A204.1 (cell line): ENCODE data around the gene KDM1A.

Source experiments
- FAIRE-seq: peaks from 2 replicates; lab custom pipeline; 2012; peaks lifted over from hg19 to GRCh38; lab: Jason Lieb, UNC

Gene KDM1A

DNA sequence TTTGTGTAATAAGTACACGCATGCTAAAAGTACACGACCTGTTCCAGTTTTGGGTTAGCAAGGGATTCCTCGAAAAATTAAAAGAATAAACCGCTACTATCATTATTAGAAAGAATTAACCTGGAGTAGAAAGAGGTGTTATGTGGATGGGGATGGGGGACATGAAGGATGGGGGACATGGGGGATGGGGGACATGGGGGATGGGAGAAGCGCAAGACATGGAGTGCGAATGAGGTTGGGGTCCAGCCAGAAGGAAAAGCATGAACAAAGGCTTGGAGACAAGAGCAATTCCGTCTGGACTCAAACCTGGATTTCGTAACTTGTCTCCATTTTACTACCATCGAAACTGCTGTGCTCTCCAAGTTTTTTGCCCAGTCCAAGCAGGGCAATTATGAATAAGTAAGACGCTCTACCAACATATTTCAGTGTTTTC is 591 bp upstream of the KDM1A start:
- FAIRE-seq, result no peak

DNA sequence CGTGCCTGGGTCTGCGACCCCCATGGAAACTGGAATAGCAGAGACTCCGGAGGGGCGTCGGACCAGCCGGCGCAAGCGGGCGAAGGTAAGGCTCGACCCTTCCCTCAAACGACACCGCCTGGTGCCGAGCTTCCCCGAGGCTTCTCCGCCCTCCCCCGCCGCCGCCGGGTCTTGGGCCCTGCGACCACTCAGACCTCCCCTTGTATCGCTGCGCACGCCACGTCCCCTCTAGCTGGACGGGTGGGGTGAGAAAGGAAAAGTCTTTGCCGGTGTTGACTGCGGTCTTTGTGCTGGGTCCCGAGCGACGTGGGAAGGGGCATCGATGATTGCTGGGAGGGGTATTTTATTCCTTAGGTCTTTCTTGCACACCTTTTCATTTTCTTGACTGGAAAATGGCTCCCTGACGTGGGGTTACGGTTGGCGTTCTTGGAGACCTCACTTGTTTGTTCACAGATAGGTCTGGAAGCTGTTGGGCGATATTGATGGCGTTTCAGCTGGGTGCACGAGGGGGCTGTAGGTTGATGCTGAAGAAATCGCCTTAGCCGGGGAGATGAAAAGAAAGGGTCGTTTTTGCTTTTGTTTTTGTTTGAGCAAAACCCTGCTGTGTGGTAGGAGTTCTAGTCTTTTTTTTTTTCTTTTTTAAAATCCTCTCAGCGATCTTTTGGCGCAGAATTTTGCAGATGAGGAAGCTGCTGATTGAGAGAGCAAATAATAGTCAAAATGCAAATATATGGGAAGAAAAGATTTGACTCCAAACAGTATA is 776 bp downstream of the KDM1A start:
- no peak for FAIRE-seq

DNA sequence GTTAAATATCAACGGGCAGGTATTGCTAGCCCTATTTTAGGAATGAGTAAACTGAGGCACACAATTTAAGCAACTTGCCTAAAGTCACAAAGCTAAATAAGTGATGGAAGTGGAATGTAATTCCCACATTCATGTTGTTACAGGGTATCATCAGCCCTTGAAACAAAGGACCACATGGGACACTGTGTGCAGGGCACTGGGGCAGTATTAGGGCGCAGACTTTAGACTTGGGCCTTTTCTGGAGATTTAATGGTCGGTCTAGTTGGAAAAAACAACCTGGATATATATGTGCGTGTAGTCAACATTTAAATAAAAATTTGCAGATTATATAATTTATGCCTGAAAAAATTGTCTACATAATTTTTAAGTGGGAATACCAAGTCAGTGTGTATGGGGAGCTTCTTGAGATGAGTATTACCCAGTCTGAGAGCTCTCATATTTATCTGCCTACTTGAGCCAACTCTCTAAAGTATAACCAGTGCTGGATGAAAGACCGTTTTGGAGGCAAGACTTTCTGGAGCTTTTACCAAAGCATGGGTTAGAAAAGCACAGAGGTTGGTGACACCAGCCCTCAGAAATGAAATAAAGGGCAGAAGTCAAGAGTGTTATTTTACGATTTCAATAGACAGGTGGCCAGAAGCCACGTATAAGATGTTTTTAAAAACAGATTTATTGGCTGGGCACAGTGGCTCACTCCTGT is 1.6 kb downstream of the KDM1A start:
- no peak for FAIRE-seq

DNA sequence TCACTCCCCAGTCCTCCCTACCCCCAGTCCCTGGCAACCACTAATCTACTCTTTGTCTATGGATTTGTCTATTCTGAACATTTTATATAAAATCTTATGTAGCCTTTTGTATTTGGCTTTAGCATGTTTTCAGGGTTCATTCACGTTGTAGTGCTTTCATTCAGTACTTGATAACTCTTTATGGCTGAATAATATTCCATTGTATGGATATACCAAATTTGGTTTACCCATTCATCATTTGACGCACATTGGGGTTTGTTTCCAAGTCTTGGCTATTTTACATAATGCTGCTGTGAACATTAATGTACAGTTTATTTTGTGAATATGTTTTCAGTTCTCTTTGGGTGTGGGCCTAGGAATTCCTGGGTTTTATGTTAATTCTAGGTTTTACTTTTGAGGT is 2.6 kb downstream of the KDM1A start:
- FAIRE-seq, result no peak

DNA sequence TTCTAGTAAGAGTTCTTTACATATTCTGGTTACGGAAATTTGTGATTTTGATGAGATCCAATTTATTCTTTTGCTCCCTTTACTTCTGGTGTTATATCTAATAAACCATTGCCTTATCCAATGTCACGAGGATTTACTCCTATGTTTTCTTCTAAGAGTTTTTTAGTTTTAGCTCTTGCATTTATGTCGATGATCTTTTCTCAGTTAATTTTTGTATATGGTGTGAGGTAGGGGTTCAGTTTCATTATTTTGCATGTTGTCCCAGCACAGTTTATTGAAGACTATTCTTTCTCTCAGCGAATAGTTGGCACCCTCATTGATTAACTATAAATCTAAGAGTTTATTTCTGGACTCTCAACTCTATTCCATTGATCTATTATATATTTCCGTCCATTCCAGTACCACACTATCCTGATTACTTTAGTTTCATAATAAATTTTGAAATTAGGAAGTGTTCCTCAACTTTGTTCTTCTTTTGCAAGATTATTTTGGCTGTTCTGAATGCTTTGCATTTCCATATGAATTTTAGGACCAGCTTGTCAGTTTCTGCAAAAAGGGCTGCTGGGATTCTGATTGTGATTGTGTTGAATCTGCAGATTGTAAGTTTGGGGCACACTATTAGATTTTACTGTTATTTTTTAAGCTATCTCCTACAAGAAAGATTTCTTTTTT is 4.0 kb downstream of the KDM1A start:
- no peak for FAIRE-seq

DNA sequence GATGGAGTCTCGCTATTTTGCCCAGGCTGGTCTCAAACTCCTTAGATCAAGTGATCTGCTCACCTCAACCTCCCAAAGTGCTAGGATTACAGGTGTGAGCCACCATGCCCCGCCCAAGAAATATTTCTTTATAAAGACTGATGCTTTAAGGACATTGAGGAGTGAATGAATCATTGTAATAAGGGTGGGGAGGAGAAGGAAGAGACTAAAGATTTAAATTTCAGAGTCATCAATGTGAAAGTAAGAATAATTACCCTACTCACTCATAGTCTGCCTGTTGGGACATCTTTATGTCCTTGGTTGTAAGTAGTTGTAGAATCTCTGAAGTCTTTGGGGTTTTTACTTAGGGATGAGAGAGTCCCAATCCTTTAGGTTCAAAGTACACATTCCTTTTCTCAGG is 7.3 kb downstream of the KDM1A start:
- no peak for FAIRE-seq

- no peak for FAIRE-seq
These were observed 8.2 kb downstream of the KDM1A start for GRCh38 chr1:23027352-23027907.

DNA sequence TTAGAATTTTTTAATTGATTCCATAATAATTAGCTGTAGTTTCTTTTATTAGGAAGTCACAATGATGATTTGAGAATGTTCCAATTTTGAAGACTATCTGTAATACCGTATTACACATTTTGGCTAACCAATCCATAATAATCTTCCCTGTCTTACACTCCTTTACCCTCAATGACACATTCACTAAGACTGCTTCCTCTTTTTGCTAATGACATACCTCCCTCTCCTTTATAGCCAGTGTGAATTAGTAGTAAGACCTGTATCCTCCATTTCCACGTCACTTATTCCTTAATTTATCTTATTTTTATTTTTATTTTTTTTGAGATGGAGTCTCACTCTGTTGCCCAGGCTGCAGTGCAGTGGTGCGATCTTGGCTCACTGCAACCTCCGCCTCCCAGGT is 10.1 kb downstream of the KDM1A start:
- no peak for FAIRE-seq

DNA sequence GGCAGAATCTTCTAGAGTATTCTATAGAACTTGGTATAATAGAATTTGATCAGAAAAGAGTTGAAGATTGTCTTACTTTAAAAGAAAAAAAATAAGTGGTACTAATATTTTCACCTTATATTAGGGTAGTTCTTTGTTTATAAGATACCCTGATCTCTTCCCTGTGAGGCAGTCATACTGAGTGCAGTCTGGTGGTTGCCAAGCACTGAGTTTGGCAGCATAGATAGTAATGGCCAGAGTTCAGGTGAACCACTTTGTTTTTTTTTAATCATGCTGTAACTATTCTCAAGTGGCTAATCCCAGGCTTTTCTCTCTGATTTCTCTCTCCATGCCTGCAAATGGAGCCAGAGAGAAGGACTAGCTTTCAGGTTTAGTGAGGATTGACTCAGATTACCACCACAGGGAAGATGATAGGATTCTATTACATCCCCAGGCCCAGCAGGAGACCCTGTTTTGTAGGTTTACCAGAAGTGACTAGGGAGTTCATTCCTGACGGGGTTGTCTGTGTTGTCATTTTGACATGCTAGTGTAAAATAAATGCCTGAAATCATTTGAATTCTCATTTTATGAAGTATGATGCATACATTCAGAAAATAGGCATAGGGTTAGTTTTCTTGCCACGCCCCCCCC is 16.7 kb downstream of the KDM1A start:
- FAIRE-seq, result no peak

DNA sequence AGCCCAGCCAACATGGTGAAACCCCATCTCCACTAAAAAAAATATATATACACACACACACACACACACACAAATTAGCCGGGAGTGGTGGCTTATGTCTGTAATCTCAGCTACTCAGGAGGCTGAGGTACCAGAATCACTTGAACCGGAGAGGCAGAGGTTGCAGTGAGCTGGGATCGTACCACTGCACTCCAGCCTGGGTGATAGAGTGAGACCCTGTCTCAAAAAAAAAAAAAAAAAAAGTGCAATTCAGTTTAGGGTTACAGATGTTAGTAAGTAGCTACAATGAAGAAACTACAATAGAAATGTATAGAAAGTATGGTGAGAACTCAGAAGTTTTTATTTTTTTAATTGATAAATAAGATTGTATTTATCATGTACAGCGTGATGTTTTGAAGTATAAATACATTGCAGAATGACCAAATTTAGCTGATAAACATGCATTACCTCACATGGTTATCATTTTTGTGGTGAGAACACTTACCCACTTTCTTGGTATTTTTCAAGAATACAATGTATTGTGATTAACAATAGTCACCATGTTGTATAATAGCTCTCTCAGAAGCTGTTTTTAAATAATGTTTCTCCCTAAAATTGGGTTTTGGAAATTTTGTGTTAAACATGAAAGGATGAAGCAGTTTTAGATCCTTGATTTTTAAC is 17.9 kb downstream of the KDM1A start:
- no peak for FAIRE-seq

DNA sequence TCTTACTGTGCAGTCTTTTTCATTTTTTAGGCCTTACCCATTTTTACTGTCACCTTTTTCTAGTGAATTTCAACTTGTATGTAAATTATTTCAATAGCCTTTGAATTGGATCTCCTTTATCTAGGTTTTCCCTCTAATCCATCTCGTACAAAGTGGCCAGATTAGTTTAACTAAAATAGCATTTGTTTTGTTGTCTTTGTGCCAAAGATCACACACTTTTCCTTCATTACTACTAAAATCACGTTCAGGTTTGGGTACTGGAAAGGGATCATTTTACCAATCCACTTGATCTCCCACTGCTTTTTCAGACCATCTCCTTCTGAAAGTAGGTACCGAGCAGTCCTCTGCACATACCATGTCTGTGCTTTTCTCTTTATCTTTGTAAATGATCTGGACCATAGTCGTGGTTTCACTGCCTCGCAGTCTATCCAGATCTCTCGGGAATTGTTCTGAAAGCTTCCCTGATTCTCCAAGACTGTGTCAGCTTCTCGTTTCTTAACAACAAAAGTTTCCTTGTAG is 20.1 kb downstream of the KDM1A start:
- FAIRE-seq, result no peak

DNA sequence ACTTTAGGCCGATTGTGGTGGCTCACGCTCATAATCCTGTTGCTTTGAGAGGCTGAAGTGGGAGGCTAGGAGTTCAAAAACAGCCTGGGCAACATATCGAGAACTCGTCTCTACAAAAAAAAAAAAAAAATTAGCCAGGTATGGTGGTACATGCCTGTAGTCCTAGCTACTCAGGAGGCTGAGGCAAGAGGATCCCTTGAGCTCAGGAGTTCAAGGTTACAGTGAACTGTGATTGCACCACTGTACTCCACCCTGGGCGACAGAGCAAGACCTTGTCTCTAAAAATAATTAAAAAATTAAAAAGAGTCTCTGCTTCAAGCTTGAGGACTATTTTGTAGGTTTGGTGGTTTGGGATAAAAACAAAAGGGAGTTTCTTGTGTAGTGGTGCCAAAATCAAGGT is 21.2 kb downstream of the KDM1A start:
- FAIRE-seq, result no peak

DNA sequence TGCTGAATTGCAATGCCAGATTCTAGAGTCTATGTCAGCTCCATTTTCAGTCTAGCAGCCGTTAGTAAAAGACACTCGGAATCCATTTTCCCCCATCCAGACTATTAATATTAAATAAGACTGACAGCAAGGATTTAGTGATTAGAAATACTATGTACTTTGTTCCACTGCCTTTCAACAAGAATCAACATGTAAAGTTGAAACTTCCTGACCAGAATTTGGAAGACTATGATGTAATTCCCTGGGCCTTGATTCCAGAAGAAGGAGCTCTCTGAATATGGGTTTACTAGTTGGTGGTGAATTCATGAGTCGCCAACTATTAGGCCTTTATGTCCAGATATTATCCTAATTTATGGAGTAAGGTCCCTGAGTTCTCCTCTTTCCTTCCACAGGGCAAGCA is 24.8 kb downstream of the KDM1A start:
- FAIRE-seq, result no peak

DNA sequence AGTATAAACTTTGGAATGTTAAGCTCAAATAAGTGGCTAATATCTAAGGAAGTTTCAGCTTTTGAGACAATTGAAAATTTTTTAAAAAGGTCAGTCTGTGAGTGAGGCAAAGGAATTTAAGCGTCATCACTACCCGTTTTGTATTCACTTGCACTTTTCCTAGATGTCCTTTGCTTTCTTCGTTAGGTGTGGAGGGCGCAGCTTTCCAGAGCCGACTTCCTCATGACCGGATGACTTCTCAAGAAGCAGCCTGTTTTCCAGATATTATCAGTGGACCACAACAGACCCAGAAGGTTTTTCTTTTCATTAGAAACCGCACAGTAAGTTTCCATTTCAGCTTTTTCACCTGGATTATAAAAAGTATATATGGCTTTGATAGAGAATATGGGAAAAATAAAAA is 30.9 kb downstream of the KDM1A start:
- FAIRE-seq, result no peak

GRCh38 chr1:23051290-23051909 is 32.1 kb downstream of the KDM1A start:
- FAIRE-seq, result no peak

DNA sequence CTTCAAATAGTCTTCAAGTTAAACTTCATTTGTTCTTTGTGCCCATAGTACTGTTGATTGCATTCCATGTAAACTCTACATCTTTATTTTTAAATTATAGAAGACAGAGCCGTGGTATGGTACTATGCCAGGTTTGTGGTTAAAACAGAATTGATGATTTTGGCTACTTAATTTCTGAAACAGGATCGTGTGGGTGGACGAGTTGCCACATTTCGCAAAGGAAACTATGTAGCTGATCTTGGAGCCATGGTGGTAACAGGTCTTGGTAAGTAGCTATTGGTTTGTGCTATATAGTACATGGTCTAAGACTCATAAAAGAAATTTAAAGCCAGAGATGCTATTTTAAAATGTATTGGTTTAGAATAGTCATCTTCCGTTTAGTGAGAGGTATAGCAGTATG is 38.0 kb downstream of the KDM1A start:
- no peak for FAIRE-seq

- no peak for FAIRE-seq
These were observed 43.0 kb downstream of the KDM1A start for GRCh38 chr1:23062271-23062670.

GRCh38 chr1:23065385-23065784 is 46.1 kb downstream of the KDM1A start:
- no peak for FAIRE-seq

GRCh38 chr1:23066075-23066474 is 46.8 kb downstream of the KDM1A start:
- FAIRE-seq, result no peak

DNA sequence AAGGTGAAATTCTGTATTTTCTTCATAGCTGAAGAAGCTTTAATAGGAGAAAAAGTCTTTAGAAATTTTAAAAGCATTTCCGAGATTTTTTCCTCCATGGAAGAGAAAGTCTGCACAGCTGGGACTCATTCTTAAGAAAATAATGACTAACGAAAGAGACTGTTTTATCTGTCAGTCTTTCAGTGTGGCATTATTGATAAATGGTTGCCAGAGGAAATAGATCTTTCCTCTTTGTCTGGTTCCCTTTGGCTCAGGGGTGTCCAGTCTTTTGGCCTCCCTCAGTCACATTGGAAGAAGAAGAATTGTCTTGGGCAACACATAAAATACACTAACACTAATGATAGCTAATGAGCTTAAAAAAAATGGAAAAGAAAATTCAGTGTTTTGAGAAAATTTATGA is 49.9 kb downstream of the KDM1A start:
- FAIRE-seq, result no peak

- no peak for FAIRE-seq
These were observed 50.4 kb downstream of the KDM1A start for GRCh38 chr1:23069675-23070074.
